GM08714 (cell line): Measurements from ENCODE around the gene PRSS33.

ENCODE experiments used
- H3K4me3 ChIP-seq: fragments of 200-500 bp; sonication (Bioruptor generic); 2 replicates; pipeline ENCODE4 v1.5.1; 2014; ENCODE audit warnings: mild to moderate bottlenecking, low read length, inconsistent platforms
- ZNF274 ChIP-seq: IDR thresholded peaks from 2 replicates; pipeline ENCODE4 v1.6.1; 2012; ENCODE audit warnings: mild to moderate bottlenecking, low read depth, low read length

Gene PRSS33

GRCh38 chr16:2779978-2780898 is 7.1 kb downstream of the PRSS33 start:
- H3K4me3 ChIP-seq: no peak overlapping the region
- TF ChIP-seq ZNF274: no peak

DNA sequence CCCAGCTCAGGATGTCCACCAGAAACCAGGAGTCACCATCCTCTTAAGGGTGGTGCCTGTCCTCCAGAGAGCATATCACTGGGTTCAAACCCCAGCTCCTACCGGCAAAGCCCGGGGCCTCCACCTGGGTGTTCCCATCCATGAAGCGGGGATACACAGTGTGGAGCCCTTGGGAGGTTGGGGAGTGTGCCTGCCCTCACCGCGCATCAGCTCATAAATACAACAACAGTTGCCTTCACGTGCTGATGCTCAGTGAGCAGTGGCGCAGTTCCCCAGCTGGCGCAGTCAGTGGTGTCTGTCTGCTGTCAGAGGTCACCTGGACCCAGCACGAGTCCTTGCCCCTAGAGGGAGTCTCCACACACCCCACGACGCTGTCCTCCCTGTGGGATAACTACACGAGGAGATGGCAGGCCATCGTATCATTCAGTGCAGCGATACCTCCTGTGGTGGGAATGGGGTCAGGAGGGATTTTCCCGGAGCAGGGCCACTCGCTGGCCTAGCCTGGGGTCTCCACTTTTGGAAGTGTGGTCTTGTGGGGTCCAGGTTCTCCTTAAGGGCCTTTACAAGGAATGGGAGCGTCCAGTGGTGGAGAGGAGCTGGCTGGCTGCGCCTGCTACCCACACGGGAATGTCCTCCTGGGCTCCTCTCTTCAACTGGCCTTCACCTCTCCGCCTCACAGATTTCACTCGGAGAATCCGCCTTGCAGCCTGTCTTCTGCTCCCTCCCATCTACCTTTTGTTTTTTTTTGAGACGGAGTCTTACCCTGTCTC is 8.0 kb downstream of the PRSS33 start:
- TF ChIP-seq ZNF274: no peak
- no peak overlapping the region for H3K4me3 ChIP-seq

GRCh38 chr16:2778630-2778958 is 8.8 kb downstream of the PRSS33 start:
- peak overlapping the region; percentile 75; the same call in 1 of the 2 replicates for H3K4me3 ChIP-seq
- no peak for TF ChIP-seq ZNF274

GRCh38 chr16:2777903-2778629 is 9.3 kb downstream of the PRSS33 start:
- H3K4me3 ChIP-seq: peak overlapping the region; percentile 75
- no peak for TF ChIP-seq ZNF274

DNA sequence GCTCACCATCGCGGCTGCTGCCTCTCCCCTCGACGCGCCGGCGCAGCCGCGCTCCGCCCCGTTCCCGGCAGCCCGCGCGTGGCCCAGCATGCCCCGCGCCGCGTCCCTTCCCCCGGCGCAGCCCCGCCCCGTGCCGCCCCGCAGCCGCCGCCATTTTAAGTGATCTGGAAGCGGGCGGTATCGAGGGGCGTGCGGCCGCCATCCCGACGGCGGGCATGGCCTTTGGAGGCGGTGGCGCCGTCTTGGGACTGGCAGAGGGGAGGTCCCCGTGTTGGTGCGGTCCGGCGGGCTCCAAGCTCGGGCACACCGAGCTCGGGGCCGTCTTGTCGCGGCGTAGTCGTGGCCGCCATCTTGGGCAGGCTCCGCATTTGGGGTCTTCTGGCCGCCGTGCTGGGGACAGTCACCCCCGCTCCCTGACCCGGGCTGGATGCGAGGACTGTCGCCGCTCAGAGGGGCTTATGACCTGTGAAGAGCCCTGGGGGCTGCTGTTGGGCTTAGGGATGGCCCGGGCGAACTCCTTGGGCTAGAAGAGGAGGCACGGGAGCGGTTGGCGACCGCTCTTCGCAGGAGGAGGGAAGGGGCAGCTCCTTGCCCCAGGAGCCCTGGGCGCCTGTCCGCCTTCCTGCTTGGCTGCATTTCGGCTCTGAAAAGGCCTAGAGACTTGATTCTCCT is 10.0 kb downstream of the PRSS33 start, which contains the start of gene ELOB:
TSS of gene ELOB (minus strand) at position 50 of the 672 bp plus-strand sequence. CDS start at position 9, 41 bp downstream.
- TF ChIP-seq ZNF274: no peak
- peak within 1 kb of the TSS; percentile 93 for H3K4me3 ChIP-seq

- no peak for TF ChIP-seq ZNF274
- H3K4me3 ChIP-seq: peak overlapping the region; percentile 93
Measured at GRCh38 chr16:2776500-2777139, 10.7 kb downstream of the PRSS33 start.

DNA sequence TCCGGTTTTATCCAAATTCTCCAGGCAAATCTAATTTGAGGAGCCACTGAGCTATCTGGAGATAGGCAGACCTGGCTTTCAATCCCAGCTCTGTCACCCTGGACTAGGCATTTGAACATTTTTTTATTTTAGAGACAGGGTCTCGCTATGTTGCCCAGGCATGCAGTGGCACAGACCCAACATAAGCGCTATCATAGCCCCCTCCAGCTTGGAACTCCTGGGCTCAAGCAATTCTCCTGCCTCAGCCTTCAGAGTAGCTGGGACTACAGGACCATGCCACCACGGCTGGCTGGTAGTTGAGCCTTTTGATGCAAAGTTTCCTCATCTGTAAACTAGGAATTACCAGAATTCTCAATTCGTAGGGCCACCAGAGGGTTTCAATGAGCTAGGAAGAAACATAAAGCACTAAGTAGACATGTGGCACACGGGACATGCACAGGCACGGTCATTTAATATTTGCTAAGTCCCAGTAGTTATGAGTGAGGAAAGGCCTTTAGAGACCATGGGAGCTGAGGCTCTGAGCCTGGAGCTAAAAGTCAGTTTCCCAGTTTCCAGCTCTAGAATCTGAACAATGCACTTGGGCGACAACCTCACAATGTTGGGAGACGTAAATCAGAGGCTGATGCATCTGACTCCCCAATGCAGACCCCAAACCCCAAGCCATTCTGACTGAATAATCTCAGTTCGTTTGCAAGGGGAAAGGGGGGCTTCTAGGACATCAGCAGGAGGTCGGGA is 11.4 kb downstream of the PRSS33 start:
- H3K4me3 ChIP-seq: peak overlapping the region; percentile 93
- TF ChIP-seq ZNF274: no peak

DNA sequence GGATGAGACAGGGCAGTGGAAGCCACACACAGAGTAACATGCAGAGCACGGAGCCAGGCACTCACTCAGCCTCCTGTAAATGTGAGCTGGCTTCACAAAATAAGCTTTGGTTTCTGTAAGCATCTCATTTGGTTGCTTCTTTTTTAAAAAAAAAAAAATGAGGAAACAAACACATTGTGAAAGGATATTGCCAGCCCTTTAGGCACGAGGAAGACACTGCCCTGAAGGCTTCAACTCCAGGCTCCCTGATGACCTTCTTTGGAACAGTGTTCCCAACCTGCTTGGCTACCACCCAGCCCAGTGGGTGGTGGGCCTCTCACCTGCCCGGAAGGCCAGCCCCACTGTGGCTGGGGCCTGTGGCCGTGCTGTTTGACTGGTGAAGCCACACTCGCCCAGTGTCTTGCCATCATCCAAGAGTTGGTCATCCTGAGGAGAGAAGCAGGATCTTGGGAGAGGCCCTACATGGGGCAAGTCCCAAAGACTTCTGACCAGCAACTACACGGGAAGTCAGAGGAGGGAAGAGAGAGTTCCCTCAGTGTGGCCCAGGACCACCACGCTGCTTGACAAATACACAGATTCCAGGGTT is 12.1 kb downstream of the PRSS33 start:
- TF ChIP-seq ZNF274: no peak
- no peak overlapping the region for H3K4me3 ChIP-seq

GRCh38 chr16:2774161-2774891 is 13.0 kb downstream of the PRSS33 start:
- H3K4me3 ChIP-seq: no peak overlapping the region
- TF ChIP-seq ZNF274: no peak

- TF ChIP-seq ZNF274: no peak
- no peak overlapping the region for H3K4me3 ChIP-seq
Measured at GRCh38 chr16:2773188-2773968, 14.0 kb downstream of the PRSS33 start.

DNA sequence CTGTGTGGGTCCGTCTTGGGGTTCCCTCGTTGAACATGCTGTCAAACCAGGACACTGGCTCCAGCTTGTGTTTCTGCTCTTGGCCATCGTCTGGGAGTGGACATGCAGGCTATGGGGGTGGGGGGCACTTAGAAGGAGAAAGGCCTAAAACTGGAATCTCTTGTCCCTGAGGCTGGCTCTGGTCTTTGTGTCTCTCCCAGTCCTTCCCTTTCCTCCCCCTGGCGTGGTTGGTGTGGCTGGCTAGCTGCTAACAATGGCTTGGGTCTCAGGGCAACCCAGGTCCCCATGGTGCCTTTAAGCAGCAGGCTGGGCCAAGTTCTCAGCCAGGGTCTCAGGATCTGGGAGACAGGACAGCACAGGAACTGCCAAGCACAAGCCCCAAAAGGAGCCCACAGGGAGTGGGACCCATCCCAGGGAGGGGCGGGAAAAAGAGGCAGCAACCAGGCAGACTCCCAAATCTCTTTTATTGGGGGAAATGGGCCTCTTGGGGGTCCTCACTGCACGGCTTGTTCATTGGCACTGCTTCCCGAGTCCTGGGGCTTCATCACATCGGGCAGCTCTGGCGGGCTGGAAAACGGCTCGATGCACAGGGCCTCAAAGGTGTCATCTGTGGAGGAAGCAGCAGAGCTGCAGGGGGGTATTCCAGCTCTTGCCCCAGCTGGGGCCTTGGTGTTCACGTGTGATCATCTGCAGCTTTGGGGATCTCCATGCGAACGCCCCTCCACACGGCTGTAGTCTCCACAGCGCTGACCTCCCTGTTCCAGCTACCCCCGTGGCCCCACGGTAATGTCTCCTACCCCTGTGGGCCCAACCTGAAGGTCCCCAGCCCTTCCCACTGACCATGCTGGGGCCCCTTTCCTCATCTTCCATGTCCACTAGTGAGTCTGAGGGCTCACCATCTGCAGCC is 15.6 kb downstream of the PRSS33 start:
- TF ChIP-seq ZNF274: no peak
- no peak overlapping the region for H3K4me3 ChIP-seq
